NCI-H524 (cell line): Measurements from ENCODE around the gene CBLN1.
"Not testable (repeated sequence)": the region's sequence is repeated elsewhere in the genome, so short reads cannot be mapped to it uniquely, and the experiment has no call there.

Experiments used
- DNase-seq, 2 experiments: peaks; one replicate each; lab custom pipeline; 2025; lab: John Stamatoyannopoulos, UW

Gene CBLN1

DNA sequence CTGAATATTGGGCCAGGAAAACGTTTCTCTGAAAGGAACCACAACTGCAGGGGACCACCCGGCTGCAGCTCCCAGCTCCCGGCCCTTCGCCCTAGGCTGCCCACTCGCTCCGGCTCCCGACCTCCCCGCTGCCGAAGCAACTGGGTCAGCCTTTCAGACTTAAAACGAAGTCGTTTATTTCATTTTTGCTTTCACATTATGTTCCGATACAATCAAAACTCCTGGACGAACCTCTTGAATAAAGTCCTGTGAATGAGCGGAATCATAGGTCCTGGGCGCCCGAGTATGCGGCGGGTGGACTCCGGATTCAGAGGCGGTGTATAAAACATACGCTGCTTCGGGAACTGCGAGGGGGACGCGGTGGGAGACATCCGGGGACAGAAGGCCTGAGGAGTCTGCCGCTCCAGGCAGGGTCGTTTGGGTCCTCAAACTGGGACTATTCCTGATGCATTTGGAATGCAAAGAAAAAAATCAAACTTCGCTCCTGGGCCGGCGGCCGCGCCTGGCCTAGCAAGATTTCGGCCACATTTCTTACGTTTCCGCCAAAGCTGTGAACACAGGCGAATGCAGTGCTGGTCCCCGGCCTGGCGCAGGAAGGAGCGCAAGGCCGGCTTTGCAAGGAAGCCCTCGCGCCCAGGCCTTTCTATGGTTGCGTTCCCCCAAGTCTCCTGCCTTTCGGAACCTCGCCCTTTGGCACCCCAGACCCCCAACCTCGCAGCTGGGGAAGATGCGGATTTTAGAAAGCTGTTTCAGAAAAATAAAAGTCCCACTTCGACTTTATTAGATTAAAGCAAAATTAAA is 3.7 kb downstream of the CBLN1 start:
- DNase-seq, result no peak

DNA sequence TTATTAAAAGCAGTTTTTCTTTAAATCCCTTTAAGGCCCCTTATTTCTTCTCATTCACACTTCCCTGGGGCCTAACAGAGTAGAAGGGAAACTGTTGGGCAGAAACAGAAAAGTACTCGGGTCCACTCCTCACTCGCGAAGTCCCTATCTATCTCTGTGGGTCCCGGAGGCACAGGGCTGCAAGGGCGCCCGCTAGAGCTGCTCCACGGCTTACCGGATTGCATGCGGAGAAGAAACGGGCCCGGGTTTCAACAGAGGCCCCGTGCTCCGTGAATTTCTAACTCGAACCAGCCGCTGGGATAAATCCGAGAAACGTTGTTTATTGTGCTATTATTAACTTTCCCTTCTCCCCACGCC is 4.3 kb downstream of the CBLN1 start:
- no peak for DNase-seq

DNA sequence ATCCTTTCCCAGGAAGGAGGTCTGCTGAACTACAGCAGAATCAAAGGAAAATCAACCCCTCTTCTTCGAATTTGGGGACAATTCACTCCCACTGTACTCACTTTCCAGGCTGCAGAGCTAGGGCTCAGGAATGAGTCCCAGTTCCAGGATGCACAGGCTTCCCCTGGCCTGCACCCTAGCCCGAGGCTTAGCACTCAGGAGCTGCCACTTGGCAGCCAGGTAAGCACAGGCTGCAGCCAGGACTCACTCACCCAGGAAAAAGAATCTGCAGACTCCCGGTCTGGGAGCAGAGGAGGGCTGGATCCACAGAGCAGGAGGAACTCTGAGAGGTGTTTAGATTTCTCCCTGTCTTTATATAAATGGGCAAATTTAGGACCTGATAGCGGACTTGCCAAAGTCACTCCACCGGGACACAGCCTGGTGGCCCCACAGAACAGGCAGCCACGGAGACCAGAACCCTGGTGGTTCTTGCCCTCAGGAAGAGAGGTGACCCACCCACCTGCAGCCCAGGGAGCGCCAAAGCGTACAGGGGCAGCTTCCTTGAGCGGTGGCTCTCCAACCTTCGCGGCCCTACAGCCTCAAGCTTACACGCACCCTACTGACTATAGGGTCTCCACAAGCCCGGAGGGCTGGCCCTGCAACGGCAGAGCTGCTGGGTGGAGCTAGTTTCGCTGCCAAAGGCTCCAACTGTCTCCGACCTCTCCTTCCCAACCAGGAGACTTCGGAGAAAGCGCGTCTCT is 4.8 kb downstream of the CBLN1 start:
- no peak for DNase-seq

DNA sequence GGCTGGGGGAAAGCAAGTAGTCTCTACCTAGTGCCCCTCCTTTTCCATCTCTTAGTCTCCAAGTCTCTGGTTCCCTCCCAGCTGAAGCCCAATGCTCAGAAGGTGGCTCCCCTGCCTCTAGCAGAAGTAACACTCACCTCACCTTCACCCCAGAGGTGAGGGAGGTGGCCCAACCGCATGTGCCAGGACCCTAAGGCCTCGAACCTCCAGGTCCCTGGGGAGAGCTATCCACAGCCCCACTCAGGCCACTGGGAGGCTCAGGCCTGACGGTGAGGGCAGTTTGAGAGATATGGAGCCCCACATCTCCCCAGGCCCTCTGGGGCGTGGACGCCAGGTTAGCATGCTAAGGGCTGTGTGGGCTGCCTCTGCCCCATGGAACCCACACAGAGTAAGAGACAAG is 5.8 kb downstream of the CBLN1 start:
- no peak for DNase-seq

DNA sequence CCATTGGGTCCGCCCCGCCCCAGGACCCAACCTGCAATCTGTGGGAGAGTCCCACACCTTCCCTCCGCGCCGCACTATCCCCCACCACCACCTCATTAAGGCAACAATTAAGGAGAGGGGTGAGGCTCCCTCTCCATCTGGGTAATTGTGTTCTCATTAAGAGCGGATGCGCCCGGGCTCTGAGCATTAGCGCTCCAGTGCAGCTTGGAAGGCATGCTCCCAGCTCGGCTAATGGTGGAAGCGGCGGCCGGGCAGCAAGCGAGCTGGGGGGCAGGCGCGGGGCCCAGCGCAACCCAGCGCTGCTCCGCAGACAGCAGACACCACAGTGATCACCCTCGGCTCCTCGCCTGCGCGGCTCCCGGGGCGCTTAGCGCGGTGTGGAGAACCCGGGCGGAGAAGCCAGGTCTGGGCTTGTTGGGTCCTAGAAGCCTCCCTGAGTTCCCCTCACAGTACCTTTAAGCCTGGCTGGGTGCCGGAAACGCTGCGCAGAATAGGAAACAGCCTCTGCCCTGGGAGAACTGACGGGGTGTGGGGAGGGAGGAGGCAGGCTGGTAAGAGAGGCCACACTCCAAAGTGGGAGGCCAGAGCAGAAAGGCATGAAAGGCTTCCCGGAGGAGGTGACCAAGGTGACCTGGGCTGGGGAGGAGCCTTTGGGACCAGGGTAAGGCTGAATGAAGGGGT is 6.4 kb downstream of the CBLN1 start:
- DNase-seq, result peak; percentile 34 to 55

DNA sequence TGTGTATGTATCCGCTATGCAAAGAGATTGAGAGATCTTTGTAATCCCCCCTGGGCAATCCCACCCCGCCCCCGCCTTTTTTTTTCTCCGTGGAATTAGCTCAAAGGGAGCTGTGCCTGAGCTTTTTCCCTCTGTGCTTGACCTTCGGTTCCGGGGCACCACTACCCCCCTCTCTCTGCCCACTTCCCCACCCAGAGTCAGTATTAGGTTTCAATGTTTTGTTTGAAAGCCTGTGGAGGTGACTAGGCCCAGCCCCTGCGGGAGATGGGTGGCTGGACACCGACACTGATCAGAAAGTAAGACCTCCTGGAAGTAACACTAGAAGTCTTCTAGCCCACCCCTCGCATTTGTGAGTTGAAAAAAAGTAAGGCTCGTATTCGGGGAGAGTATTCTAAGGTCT is 7.0 kb downstream of the CBLN1 start:
- no peak for DNase-seq

DNA sequence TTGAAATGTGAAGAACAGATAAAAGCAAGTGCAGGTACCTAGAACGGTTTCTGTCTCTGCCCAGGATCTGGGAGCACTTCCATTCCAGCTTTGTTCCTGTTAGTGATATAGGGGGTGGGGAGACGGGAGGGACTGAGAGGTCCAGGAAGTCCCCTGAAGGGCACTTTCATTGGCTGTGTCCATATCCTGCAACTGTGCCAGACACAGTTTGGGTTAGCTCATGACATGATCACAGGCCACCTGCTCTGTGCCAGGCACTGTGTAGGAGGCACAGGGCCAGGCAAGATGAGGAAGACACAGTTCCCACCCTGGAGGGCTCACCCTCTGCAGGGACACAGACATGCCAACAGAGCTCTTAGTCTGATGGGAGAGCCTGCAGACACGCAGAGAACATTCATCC is 7.9 kb downstream of the CBLN1 start:
- no peak for DNase-seq

DNA sequence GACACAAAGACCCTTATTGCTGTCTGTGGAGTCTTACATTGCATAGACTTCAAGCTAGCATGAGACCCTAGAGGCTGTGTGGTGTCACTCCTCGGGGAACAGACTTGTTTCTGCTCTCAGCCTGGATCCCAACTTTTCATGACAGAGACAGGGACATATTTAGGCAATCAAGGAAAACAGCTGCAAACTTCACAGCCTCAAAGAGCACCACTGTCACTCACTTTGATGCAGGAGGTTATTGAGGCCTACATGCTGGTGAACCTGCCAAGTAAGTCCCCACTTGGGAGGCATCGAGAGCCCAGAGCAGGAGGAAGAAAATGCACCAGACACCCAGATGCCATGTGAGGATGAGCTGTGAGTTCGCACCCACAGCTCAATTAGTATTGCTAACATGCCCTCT is 10.3 kb downstream of the CBLN1 start:
- no peak for DNase-seq

DNA sequence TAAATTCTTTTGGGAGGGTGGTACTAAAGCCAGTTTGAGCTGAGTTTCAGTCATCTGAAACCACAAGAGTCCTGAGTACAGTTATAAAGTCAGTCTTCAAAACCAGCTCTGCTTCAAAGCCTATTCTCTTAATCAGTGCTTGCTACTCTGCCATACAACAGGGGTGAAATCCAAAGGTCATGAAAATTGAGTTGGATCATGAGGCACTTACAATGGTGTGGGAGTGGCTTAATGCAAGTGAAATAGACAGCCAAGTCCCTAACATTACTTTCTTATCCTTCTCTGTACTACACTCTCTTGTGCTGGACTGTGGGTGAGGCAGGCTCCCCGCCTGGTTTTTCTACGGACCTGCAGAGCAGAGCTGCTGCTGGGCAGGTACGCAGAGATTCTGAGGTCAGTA is 12.4 kb downstream of the CBLN1 start:
- DNase-seq, result no peak

DNA sequence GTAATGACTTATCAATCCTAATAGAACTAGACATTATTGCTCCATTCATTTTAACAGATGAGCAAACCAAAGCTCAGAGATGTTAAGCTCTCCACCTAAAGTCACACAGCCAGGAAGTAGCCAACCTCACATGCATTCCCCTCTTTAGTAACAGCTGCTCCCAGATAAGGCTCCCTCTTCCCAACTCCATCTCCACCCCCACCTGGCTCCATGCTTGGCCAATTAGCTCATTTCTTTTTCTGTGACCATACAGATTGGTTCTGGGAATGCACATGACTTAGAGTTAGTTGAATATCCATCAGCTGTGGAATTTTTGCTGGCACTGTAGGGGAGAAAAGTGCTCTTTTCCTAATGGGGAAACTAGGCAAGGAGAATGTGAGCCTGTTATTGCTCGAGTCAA is 13.0 kb downstream of the CBLN1 start:
- no peak for DNase-seq

DNA sequence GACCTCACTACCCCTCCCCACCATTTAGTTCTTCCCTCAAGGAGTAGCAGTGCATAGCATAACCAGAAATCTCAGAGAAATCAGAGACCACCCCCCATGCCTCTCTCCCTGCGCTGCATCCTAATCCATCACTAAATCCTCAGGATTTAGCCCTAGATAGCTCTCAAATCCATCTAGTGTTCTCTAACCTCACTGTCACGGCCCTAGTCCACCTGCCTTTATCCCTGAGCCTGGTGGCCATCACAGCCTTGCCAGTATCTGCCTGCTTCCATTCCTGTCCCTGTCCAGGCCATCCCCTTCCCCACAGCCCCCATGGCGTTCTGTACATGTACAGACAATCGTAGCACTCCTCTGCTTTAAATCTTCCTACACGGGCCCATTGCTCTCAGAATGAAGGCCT is 19.1 kb downstream of the CBLN1 start:
- no peak for DNase-seq

DNA sequence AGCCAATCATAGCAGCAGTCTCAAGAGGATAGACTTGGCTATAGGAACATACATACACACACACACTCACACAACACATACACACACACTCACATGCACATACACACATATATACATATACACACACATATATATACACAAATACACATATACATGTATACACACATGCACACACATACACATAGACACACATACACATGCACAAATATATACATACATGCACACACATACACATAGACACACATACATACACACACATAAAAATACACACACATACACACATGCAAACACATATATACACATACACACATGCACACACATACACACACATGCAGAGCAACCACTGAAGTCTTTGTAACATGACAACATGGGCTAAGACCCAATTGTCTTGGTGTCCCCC is 19.7 kb downstream of the CBLN1 start:
- no peak for DNase-seq

DNA sequence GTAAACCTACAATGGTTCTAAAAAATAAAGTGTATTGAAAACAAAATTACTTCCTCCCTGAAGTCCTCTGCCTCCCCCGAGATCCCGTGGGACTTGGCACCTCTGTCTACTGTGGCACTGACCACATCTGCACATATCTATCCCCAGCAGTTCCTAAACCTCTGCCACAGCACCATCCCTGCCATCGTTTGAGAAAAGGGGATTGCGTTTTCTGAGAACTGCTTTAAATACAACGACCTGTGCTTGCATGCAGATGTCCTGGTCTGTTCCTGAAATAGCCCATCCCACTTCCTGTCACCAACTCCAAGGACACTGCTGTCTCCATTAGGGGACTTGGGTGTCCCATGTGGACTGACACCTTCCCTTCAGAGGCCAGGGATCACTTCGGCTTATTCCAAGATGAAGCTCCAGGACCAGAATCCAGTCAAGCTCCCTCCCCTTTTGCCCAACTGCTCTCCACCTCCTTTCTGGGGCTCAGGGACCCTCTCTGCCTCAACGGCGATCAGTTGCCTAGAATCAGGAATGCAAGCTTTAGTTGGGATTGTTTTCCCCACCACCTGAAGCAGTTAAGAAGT is 20.6 kb downstream of the CBLN1 start:
- no peak for DNase-seq

DNA sequence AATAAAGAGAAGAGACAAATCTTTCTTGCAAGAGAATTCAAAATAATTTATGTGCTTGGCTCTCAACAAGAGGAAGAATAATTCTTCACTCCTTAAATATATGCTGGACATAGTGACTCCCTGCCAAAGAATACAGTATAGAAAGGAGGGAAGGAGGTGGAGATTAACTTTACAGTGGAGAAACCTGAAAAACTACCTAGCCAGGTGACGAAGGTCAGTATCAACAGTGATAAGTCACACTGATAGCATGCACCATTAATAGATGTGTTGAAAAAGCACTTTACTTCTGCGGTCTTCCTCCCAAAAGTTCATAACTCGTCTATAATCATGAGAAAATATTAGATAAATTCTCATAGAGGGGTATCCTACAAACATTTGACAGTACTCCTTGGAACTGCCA is 21.4 kb downstream of the CBLN1 start:
- no peak for DNase-seq

DNA sequence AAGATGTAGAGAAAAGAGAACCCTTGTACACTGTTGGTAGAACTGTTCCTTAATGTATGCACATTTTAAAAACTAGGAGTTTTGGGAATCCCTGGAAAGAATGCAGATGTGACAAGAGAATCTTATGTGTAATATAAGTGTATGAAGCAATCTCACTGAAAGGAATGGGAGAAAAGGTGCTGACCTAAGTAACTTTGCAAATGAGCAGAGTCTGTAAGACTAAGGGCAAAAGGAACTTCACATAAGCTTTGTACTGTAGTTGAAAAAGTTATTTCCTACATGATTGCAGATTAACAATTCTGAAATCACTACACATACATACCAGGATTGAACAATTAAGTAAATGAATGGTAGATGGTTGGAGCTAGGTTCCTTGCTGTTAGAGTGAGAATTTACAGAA is 22.3 kb downstream of the CBLN1 start:
- no peak for DNase-seq

DNA sequence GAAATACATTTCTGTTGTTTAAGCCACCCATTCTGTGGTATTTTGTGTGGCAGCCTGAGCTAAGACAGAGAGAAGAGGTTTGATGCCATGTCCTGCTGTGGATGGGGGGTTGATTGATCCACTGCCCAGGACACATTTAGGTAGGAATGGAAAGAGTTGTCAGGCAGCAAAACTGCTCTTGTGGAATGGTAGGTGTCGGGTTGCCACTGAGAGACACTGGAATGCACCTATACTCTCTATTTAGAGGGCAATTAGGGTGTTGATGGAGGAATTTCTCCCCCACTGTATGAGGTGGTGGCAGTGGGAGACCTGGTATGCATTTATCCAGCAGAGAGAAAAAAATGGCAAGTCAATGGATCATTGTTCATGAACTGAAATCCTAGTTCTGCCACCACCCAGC is 30.9 kb downstream of the CBLN1 start:
- no peak for DNase-seq

DNA sequence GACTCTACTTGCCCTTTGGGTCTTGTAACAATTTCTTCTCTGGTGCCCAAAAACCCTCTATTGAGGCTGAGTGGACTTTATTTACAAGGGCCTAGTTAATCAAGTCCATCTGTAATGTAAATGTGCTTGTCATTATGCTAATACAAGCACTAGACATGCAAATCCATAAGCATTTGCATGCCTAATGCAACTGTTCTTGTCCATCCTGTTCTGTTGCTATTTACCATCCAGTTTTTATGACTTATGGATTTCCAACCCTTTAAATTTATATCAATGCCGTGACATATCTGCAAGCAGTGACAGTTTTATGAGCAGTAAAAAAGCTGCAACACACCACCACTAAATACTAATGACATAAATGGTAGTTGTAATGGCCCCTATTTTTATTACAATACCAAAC is 33.4 kb downstream of the CBLN1 start:
- DNase-seq, result no peak

DNA sequence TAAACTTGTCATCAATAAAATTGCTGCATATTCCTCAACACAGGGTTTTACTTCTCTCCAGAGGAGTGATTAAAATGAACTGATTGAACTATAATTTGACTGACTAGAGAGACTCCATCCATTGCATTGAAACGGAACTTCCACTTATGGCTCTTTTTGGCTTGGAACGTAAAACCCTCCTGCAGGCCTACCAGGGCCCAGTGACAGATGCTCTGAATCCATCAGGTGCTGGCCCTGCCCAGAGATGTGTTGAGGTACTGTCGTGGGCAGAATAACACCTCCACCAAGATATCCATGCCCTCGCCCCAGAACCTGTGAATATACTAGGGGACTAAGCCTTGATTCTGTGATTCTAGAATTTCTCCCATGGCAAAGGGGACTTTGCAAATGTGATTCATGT is 45.4 kb downstream of the CBLN1 start:
- no peak for DNase-seq

DNA sequence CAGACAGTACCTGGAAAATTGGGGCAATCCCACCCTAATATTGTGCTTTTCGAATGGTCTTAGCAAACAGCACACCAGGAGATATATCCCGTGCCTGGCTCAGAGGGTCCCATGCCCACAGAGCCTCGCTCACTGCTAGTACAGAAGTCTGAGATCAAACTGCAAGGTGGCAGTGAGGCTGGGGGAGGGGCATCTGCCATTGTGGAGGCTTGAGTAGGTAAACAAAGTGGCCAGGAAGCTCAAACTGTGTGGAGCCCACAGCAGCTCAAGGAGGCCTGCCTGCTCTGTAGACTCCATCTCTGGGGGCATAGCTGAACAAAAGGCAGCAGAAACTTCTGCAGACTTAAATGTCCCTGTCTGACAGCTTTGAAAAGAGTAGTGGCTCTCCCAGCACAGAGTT is 53.3 kb downstream of the CBLN1 start:
- not testable (repeated sequence) for DNase-seq
